Upper lobe of left lung (tissue), 4 donors: ENCODE results near the gene PIM1.

Experiments
- CTCF ChIP-seq, 6 experiments: fragments of 450-650 bp in 4 of 6; fragments of 200-600 bp in 2 of 6; sonication (generic) in 2 of 6; IDR thresholded peaks; one replicate each; pipeline ENCODE4 v1.5.1; 2016 to 2019; ENCODE audit warnings: antibody characterized with exemption in 6 of 6
- EP300 ChIP-seq, 4 donors: sonication (generic); formaldehyde crosslinking; IDR thresholded peaks; one replicate each; pipeline ENCODE4 v1.5.1; 2017; ENCODE audit warnings: antibody characterized with exemption in 4 of 4, control low read depth in 2 of 4
- POLR2A ChIP-seq, 4 donors: fragments of 450-650 bp; IDR thresholded peaks; one replicate each; pipeline ENCODE4 v1.5.1; 2016 to 2017; ENCODE audit warnings: antibody characterized with exemption in 4 of 4, mild to moderate bottlenecking in 2 of 4
- POLR2AphosphoS5 ChIP-seq, 2 donors: sonication (generic); formaldehyde crosslinking; IDR thresholded peaks; one replicate each; pipeline ENCODE4 v1.5.1; 2017; ENCODE audit warnings: antibody characterized with exemption in 2 of 2

- no peak for TF ChIP-seq POLR2A (IDR thresholded peaks at IDR 0.05)
- TF ChIP-seq CTCF (IDR thresholded peaks at IDR 0.05): no peak
- no peak for TF ChIP-seq EP300 (IDR thresholded peaks at IDR 0.05)
- TF ChIP-seq POLR2AphosphoS5 (IDR thresholded peaks at IDR 0.05): no peak
Measured at GRCh38 chr6:37131960-37132253, 38.0 kb upstream of the PIM1 start.
